ENCODE data around the gene NDST3.

The NDST3 gene

GRCh38 chr4:118029224-118029623 lies 5.1 kb upstream of the NDST3 start:
- TF ChIP-seq POLR2AphosphoS5 (IDR thresholded peaks at IDR 0.05; ENCODE audit: low read depth) (no peak), GABPA (IDR thresholded peaks at IDR 0.05; ENCODE audit: low read depth) (no peak), REST (IDR thresholded peaks at IDR 0.05; ENCODE audit: insufficient replicate concordance, low read depth) (no peak), CTCF (IDR thresholded peaks at IDR 0.05; ENCODE audit: insufficient read depth, low read length) (no peak), SPI1 (IDR thresholded peaks at IDR 0.05; ENCODE audit: borderline replicate concordance, low read depth) (no peak)
- Histone ChIP-seq H3K27ac (replicated peaks) (no peak overlapping the region), H3K27me3 (ENCODE audit: insufficient read depth, poor library complexity, severe bottlenecking) (peaks cover 15% of the 10 kb centered on the region), H3K4me3 (replicated peaks; ENCODE audit: insufficient read depth, low read length) (no peak overlapping the region)
- no peak for DNase-seq (ENCODE audit: low read depth in 1 of 2, low spot score in 1 of 2)

GRCh38 chr4:118032691-118033090 lies 1.6 kb upstream of the NDST3 start:
- no peak overlapping the region for H3K4me3 ChIP-seq (replicated peaks; ENCODE audit: insufficient read depth, low read length)
- DNase-seq (ENCODE audit: low read depth in 1 of 2, low spot score in 1 of 2): no peak
- no peak overlapping the region for H3K27ac ChIP-seq (replicated peaks)
- TF ChIP-seq POLR2AphosphoS5 (IDR thresholded peaks at IDR 0.05; ENCODE audit: low read depth) (no peak), CTCF (IDR thresholded peaks at IDR 0.05; ENCODE audit: insufficient read depth, low read length) (no peak), REST (IDR thresholded peaks at IDR 0.05; ENCODE audit: insufficient replicate concordance, low read depth) (no peak), GABPA (IDR thresholded peaks at IDR 0.05; ENCODE audit: low read depth) (no peak), SPI1 (IDR thresholded peaks at IDR 0.05; ENCODE audit: borderline replicate concordance, low read depth) (no peak)
- H3K27me3 ChIP-seq (ENCODE audit: insufficient read depth, poor library complexity, severe bottlenecking): peaks cover 20% of the 10 kb centered on the region

DNA sequence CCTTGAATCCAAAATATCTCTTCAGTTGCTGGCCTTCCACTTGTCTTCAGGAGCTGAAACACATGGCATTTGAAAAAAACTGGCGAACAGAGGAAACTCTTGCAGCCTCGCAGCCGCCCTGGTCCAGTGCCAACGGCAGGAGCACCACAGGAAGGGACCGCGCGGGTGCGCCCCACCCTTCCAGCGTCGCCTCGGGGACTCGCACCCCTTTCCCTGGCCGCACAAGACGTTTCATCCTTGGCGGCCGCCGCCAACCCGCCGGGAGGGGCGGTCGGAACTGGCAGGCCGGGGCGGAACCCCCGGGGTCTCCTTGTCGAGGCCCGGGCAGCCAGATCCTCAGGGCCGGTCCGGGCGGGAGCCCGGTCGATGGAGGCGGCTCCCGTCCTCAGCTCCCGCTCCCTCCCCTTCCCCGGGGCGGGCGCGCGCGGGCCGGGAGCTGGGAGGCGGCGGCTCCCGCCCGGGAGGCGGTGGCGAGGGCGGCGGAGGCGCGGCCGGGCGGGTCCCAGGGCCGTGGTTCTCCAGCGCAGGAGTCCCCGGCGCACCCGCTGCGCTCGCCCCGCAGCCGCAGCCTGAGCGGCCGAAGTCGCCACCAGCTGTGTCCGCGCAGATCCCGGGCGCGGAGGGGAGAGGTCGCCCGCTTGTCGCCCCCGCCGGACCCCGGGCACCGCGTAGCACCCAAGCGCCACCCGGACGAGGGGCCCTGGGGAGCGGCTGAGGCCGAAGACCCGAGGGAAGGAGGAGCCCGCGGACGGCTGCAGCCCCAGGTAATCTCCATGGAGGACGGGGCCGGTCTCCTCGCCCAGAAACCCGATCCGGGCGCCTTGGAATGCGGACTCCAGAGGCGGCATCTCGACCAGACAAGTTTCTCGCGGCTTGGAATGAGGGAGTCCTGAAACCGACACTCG lies 886 bp upstream of the NDST3 start:
- Histone ChIP-seq H3K4me3 (replicated peaks; ENCODE audit: insufficient read depth, low read length) (peak overlapping the region; percentile 37), H3K27me3 (ENCODE audit: insufficient read depth, poor library complexity, severe bottlenecking) (peaks cover 20% of the 10 kb centered on the region), H3K27ac (replicated peaks) (no peak overlapping the region)
- peak in 1 of 2 experiments; percentile 31 for DNase-seq (ENCODE audit: low read depth in 1 of 2, low spot score in 1 of 2)
- TF ChIP-seq CTCF (IDR thresholded peaks at IDR 0.05; ENCODE audit: insufficient read depth, low read length) (no peak), REST (IDR thresholded peaks at IDR 0.05; ENCODE audit: insufficient replicate concordance, low read depth) (no peak), POLR2AphosphoS5 (IDR thresholded peaks at IDR 0.05; ENCODE audit: low read depth) (no peak), SPI1 (IDR thresholded peaks at IDR 0.05; ENCODE audit: borderline replicate concordance, low read depth) (no peak), GABPA (IDR thresholded peaks at IDR 0.05; ENCODE audit: low read depth) (no peak)
